HepG2 (cell line): ENCODE measurements around the gene NEAT1. TPM values are rescaled to one million over a fixed set of nuclear protein-coding genes. Genes with fewer than 3 reads are reported as not detected.

Experiments
- BHLHE40 ChIP-seq: IDR thresholded peaks from 2 replicates; pipeline ENCODE4 v1.6.1; 2011; ENCODE audit warnings: low read length, improper control_type of control experiment
- DR1 ChIP-seq: sonication (generic); formaldehyde crosslinking; IDR thresholded peaks from 2 replicates; pipeline ENCODE4 v1.8.0; 2021; ENCODE audit warnings: mild to moderate bottlenecking, missing genetic modification reagents, inconsistent platforms
- DRAP1 ChIP-seq: IDR thresholded peaks from 2 replicates; pipeline ENCODE4 v1.6.1; 2016; ENCODE audit warnings: missing genetic modification reagents, missing compliant biosample characterization
- KDM3A ChIP-seq: IDR thresholded peaks from 2 replicates; pipeline ENCODE4 v1.6.1; 2018; ENCODE audit warnings: low read depth, missing compliant biosample characterization
- MIER2 ChIP-seq: IDR thresholded peaks from 2 replicates; pipeline ENCODE4 v1.6.1; 2016; ENCODE audit warnings: missing biosample characterization, missing genetic modification reagents
- NFYC ChIP-seq: IDR thresholded peaks from 2 replicates; pipeline ENCODE4 v1.6.1; 2016; ENCODE audit warnings: missing genetic modification reagents, missing compliant biosample characterization
- NRL ChIP-seq: sonication (generic); formaldehyde crosslinking; IDR thresholded peaks from 2 replicates; pipeline ENCODE4 v1.5.0; 2020; ENCODE audit warnings: missing genetic modification reagents, mild to moderate bottlenecking, moderate library complexity, borderline replicate concordance
- REXO4 ChIP-seq: sonication (generic); formaldehyde crosslinking; IDR thresholded peaks from 2 replicates; pipeline ENCODE4 v1.8.0; 2022; ENCODE audit warnings: missing genetic modification reagents, mild to moderate bottlenecking, borderline replicate concordance
- TCF7 ChIP-seq: sonication (generic); IDR thresholded peaks from 2 replicates; pipeline ENCODE4 v1.6.1; 2016; ENCODE audit warnings: antibody characterized with exemption, low read depth
- ZBTB10 ChIP-seq: sonication (generic); formaldehyde crosslinking; IDR thresholded peaks from 2 replicates; pipeline ENCODE4 v1.4.0; 2020; ENCODE audit warnings: missing genetic modification reagents, borderline replicate concordance
- ZBTB20 ChIP-seq: sonication (generic); formaldehyde crosslinking; IDR thresholded peaks from 2 replicates; pipeline ENCODE4 v1.8.1; 2023; ENCODE audit warnings: missing genetic modification reagents, low read depth, mild to moderate bottlenecking, borderline replicate concordance
- ZFP62 ChIP-seq: sonication (generic); formaldehyde crosslinking; IDR thresholded peaks from 2 replicates; pipeline ENCODE4 v1.4.0; 2020; ENCODE audit warnings: missing genetic modification reagents
- ZKSCAN5 ChIP-seq: sonication (generic); formaldehyde crosslinking; IDR thresholded peaks from 2 replicates; pipeline ENCODE4 v1.5.1; 2020; ENCODE audit warnings: mild to moderate bottlenecking, missing genetic modification reagents
- ZNF260 ChIP-seq: sonication (generic); formaldehyde crosslinking; IDR thresholded peaks from 2 replicates; pipeline ENCODE4 v1.4.0; 2020; ENCODE audit warnings: missing genetic modification reagents, low read depth, mild to moderate bottlenecking, borderline replicate concordance
- ZNF30 ChIP-seq: sonication (generic); formaldehyde crosslinking; IDR thresholded peaks from 2 replicates; pipeline ENCODE4 v1.5.0; 2020; ENCODE audit warnings: mild to moderate bottlenecking, missing genetic modification reagents
- ZNF34 ChIP-seq: sonication (generic); formaldehyde crosslinking; IDR thresholded peaks from 2 replicates; pipeline ENCODE4 v1.4.0; 2020; ENCODE audit warnings: mild to moderate bottlenecking, missing genetic modification reagents, borderline replicate concordance
- ZNF343 ChIP-seq: sonication (generic); formaldehyde crosslinking; IDR thresholded peaks from 2 replicates; pipeline ENCODE4 v1.4.0; 2020; ENCODE audit warnings: mild to moderate bottlenecking, missing genetic modification reagents
- ZNF556 ChIP-seq: sonication (generic); formaldehyde crosslinking; IDR thresholded peaks from 2 replicates; pipeline ENCODE4 v1.4.0; 2020; ENCODE audit warnings: mild to moderate bottlenecking, missing genetic modification reagents, borderline replicate concordance
- ZNF615 ChIP-seq: sonication (generic); formaldehyde crosslinking; IDR thresholded peaks from 2 replicates; pipeline ENCODE4 v1.5.0; 2020; ENCODE audit warnings: mild to moderate bottlenecking, missing genetic modification reagents, borderline replicate concordance
- ZNF687 ChIP-seq: sonication (generic); formaldehyde crosslinking; IDR thresholded peaks from 2 replicates; pipeline ENCODE4 v1.5.1; 2020; ENCODE audit warnings: mild to moderate bottlenecking, missing genetic modification reagents, moderate library complexity
- ZNF777 ChIP-seq: sonication (generic); formaldehyde crosslinking; IDR thresholded peaks from 2 replicates; pipeline ENCODE4 v1.4.0; 2020; ENCODE audit warnings: missing genetic modification reagents
- polyA plus RNA-seq, 8 experiments: library from polyadenylated mRNA; depleted of rRNA in 3 of 8; stranded (reverse) in 7 of 8; unstranded in 1 of 8; fragments of >200 nt; fragmentation: Illumina TruSeq in 4 of 8; extraction: Trizol in 4 of 8; gene quantifications; 2 replicates each; pipeline versions ENCODE4 v1.2.1 to v1.2.3, GENCODE V29; 2011 to 2016; ENCODE audit warnings: low read depth in 4 of 8, missing spikeins in 1 of 8, mixed read lengths in 1 of 8; ENCODE audit not compliant: insufficient read depth in 1 of 8
- total RNA-seq, 5 experiments: library from RNA; depleted of rRNA; stranded (reverse); fragments of >200 nt; fragmentation: Illumina TruSeq; extraction: Trizol; gene quantifications; 2 replicates each; pipeline ENCODE4 v1.2.3, GENCODE V29; 2016; ENCODE audit warnings: low read depth in 1 of 5

The NEAT1 gene
- total and polyA plus RNA-seq, 2 of the 13 experiments (the other 11 are each of a cell fraction or from before 2014, with no cell fraction given) = 20.5 to 41.2 TPM

GRCh38 chr11:65489706-65490320 is 67.2 kb downstream of the NEAT1 start (continued):
- TF ChIP-seq ZBTB10 (CRISPR knock-in tag) = no peak
- no peak for TF ChIP-seq ZKSCAN5 (CRISPR knock-in tag)
- no peak for TF ChIP-seq KDM3A (CRISPR knock-in tag)
- TF ChIP-seq BHLHE40 = no peak
- no peak for TF ChIP-seq ZFP62 (CRISPR knock-in tag)
- TF ChIP-seq TCF7 = peak; percentile 75
- TF ChIP-seq DR1 (CRISPR knock-in tag) = no peak
- 0 out of 2 replicates have a peak, but pooled peaks have one; percentile 58 for TF ChIP-seq ZNF343 (CRISPR knock-in tag)
- TF ChIP-seq ZNF34 = no peak
- no peak for TF ChIP-seq MIER2
- no peak for TF ChIP-seq ZNF260 (CRISPR knock-in tag)
- no peak for TF ChIP-seq ZNF777 (CRISPR knock-in tag)
- peak; percentile 53 for TF ChIP-seq ZNF687
- TF ChIP-seq ZNF556 (CRISPR knock-in tag) = peak; percentile 61; the same call in 1 of the 2 replicates
- TF ChIP-seq ZNF615 (CRISPR knock-in tag) = 0 out of 2 replicates have a peak, but pooled peaks have one; percentile 56
- TF ChIP-seq ZNF30 (CRISPR knock-in tag) = no peak
- TF ChIP-seq REXO4 (CRISPR knock-in tag) = no peak
- peak; percentile 30; the same call in 1 of the 2 replicates for TF ChIP-seq NFYC (CRISPR knock-in tag)
- TF ChIP-seq NRL (CRISPR knock-in tag) = no peak
- peak; percentile 56 for TF ChIP-seq DRAP1
- TF ChIP-seq ZBTB20 = 0 out of 2 replicates have a peak, but pooled peaks have one; percentile 28
